Osteoblast (primary cell): ENCODE data around the gene THAP5. TPM values are rescaled to one million over a fixed set of nuclear protein-coding genes. Genes with fewer than 3 reads are reported as not detected.

ENCODE experiments used
- DNase-seq: peaks from one replicate; pipeline ENCODE4 v3.0.0; 2011; ENCODE audit warnings: low spot score, mixed read lengths; ENCODE audit not compliant: insufficient read length; ENCODE audit errors: missing footprints
- H2AFZ ChIP-seq: 2 replicates; pipeline ENCODE4 v1.6.0; 2011; ENCODE audit warnings: mild to moderate bottlenecking, low read length
- H3K27ac ChIP-seq: 2 replicates; pipeline ENCODE4 v1.5.1; 2011; ENCODE audit warnings: mild to moderate bottlenecking, low read depth, low read length, moderate library complexity
- H3K27me3 ChIP-seq: 2 replicates; pipeline ENCODE4 v1.6.0; 2012; ENCODE audit warnings: mild to moderate bottlenecking, control low read depth, inconsistent platforms, low read length, moderate library complexity; ENCODE audit not compliant: insufficient read depth
- H3K36me3 ChIP-seq: 2 replicates; pipeline ENCODE4 v1.5.1; 2011; ENCODE audit warnings: mild to moderate bottlenecking, low read length, control low read depth, moderate library complexity; ENCODE audit not compliant: insufficient read depth
- H3K4me1 ChIP-seq: 2 replicates; pipeline ENCODE4 v1.5.1; 2011; ENCODE audit warnings: mild to moderate bottlenecking, low read length, control low read depth, moderate library complexity; ENCODE audit not compliant: insufficient read depth
- H3K4me2 ChIP-seq: 2 replicates; pipeline ENCODE4 v1.6.0; 2011; ENCODE audit warnings: mild to moderate bottlenecking, low read length; ENCODE audit not compliant: insufficient read depth
- H3K4me3 ChIP-seq: fragments of 200-600 bp; sonication (generic); 3 replicates; pipeline ENCODE4 v1.5.1; 2012; ENCODE audit warnings: mild to moderate bottlenecking, low read length, inconsistent platforms; ENCODE audit not compliant: insufficient read depth
- H3K79me2 ChIP-seq: 2 replicates; pipeline ENCODE4 v1.6.0; 2012; ENCODE audit warnings: mild to moderate bottlenecking, low read length, control low read depth, inconsistent platforms; ENCODE audit not compliant: insufficient read depth
- H3K9me3 ChIP-seq: 2 replicates; pipeline ENCODE4 v1.5.1; 2011; ENCODE audit warnings: low read depth, low read length, control low read depth
- H4K20me1 ChIP-seq: 2 replicates; pipeline ENCODE4 v1.6.0; 2012; ENCODE audit warnings: mild to moderate bottlenecking, low read length, control low read depth; ENCODE audit not compliant: insufficient read depth
- total RNA-seq: library from RNA; depleted of rRNA; stranded (reverse); fragments of >200 nt; gene quantifications from 2 replicates; pipeline ENCODE4 v1.2.3, GENCODE V29; 2012
- TF ChIP-seq, protein P1 (sequence below): IDR thresholded peaks from 2 replicates; pipeline ENCODE4 v1.5.1; 2011; ENCODE audit warnings: mild to moderate bottlenecking, low read depth, low read length, moderate library complexity; ENCODE audit errors: extremely low read depth

Gene THAP5
- total RNA-seq, 1 donor, result 25.7 TPM

DNA sequence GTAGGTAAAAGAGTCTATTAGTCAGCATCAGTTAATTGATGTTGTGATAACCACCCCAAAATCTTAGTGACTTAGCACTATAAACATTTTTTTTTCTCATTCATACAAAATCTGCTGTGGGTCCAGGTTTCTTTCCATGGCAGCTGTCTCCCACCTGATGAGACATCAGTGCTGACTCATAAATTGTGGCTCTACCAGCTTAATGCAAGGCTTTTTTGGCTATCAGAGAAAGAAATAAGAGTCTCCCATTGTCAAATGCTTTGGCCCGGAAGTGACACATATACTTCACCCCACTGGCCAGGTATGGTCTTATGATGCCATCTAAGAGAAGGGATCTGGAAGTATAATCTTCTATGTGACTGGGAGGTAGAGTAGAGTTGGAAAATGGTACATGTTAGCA, 14.7 kb upstream of the THAP5 start:
- H3K4me2 ChIP-seq, result no peak overlapping the region
- no peaks in the 10 kb centered on the region for H3K9me3 ChIP-seq
- H4K20me1 ChIP-seq, result no peaks in the 10 kb centered on the region
- no peaks in the 10 kb centered on the region for H3K79me2 ChIP-seq
- peaks cover 3% of the 10 kb centered on the region for H3K4me1 ChIP-seq
- TF ChIP-seq, protein P1, sequence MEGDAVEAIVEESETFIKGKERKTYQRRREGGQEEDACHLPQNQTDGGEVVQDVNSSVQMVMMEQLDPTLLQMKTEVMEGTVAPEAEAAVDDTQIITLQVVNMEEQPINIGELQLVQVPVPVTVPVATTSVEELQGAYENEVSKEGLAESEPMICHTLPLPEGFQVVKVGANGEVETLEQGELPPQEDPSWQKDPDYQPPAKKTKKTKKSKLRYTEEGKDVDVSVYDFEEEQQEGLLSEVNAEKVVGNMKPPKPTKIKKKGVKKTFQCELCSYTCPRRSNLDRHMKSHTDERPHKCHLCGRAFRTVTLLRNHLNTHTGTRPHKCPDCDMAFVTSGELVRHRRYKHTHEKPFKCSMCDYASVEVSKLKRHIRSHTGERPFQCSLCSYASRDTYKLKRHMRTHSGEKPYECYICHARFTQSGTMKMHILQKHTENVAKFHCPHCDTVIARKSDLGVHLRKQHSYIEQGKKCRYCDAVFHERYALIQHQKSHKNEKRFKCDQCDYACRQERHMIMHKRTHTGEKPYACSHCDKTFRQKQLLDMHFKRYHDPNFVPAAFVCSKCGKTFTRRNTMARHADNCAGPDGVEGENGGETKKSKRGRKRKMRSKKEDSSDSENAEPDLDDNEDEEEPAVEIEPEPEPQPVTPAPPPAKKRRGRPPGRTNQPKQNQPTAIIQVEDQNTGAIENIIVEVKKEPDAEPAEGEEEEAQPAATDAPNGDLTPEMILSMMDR, result no peak
- H2AFZ ChIP-seq, result no peak overlapping the region
- no peak for DNase-seq
- H3K36me3 ChIP-seq, result no peaks in the 10 kb centered on the region
- H3K27ac ChIP-seq, result no peak overlapping the region
- H3K4me3 ChIP-seq, result no peak overlapping the region
- H3K27me3 ChIP-seq, result no peaks in the 10 kb centered on the region

DNA sequence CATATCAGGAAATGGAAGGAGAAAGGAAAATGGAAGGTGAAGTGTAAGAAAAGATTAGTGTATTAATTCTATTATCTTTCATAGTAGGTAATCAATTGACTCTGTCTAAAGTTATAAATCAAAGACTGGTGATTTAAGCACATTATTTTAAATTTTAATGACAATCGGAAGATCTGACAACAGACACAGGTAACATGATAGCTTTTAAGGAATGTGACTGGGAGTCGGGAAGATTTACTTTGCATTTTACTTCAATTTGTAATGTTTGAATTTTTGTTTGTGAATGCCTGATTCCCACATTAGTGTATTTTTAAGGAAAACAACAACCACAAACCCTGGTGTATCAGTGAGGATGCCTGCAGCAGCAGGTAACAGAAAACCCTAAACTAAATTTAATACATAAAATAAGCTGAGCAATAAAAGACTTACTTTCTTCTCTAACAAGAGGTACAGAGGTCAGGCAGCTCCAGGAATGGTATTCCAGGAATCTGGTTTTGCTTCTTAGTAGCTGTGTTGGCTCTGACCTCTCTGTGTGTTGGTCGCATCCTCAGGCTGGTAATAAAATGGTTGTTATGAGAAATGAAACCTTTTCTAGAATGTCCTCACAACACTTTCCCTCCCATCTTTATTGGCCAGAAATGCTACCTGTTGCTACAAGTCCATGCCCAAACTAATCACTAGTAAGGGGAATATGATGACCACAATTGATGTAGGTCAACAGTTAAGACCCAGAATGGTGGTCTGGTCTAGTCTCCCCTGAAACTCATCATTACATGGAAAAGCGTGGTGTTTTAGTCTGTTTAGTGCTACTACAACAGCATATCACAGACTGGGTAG, 12.4 kb upstream of the THAP5 start:
- no peak overlapping the region for H2AFZ ChIP-seq
- no peaks in the 10 kb centered on the region for H3K36me3 ChIP-seq
- H3K27ac ChIP-seq, result no peak overlapping the region
- H4K20me1 ChIP-seq, result no peaks in the 10 kb centered on the region
- H3K9me3 ChIP-seq, result no peaks in the 10 kb centered on the region
- no peak overlapping the region for H3K4me2 ChIP-seq
- no peaks in the 10 kb centered on the region for H3K79me2 ChIP-seq
- H3K27me3 ChIP-seq, result no peaks in the 10 kb centered on the region
- no peak overlapping the region for H3K4me3 ChIP-seq
- H3K4me1 ChIP-seq, result peaks cover 3% of the 10 kb centered on the region
- DNase-seq, result no peak
- TF ChIP-seq, protein P1, result no peak

DNA sequence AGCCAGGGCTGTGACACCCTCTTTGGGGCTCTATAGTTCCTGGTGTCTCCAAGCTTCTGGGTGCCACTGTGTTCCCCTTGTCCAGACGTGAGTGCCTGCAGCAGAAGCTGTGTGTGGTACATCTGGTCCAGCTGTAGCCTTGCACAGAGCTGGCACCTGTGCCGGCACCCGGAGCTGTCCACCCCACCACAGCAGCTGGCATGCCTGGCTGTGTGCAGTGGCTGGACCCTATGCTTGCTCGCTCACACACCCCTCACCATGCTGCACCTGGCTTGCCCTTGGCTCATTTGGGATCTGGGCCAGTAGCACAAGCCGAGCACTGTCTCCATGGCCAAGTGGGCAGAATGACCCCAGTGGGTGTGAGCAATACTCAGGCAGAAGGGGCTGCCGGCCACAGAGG, 10.8 kb upstream of the THAP5 start:
- H3K27ac ChIP-seq, result no peak overlapping the region
- no peak overlapping the region for H2AFZ ChIP-seq
- H3K4me2 ChIP-seq, result no peak overlapping the region
- no peaks in the 10 kb centered on the region for H3K9me3 ChIP-seq
- no peaks in the 10 kb centered on the region for H3K36me3 ChIP-seq
- H3K27me3 ChIP-seq, result no peaks in the 10 kb centered on the region
- no peak overlapping the region for H3K4me3 ChIP-seq
- no peaks in the 10 kb centered on the region for H4K20me1 ChIP-seq
- peaks cover 3% of the 10 kb centered on the region for H3K4me1 ChIP-seq
- DNase-seq, result no peak
- TF ChIP-seq, protein P1, result no peak
- H3K79me2 ChIP-seq, result no peaks in the 10 kb centered on the region

GRCh38 chr7:108578937-108579336, 9.4 kb upstream of the THAP5 start:
- no peak overlapping the region for H3K27ac ChIP-seq
- H3K36me3 ChIP-seq, result no peaks in the 10 kb centered on the region
- H3K4me2 ChIP-seq, result no peak overlapping the region
- TF ChIP-seq, protein P1, result no peak
- no peaks in the 10 kb centered on the region for H3K9me3 ChIP-seq
- H2AFZ ChIP-seq, result no peak overlapping the region
- H3K4me1 ChIP-seq, result peaks cover 3% of the 10 kb centered on the region
- no peaks in the 10 kb centered on the region for H3K79me2 ChIP-seq
- no peak overlapping the region for H3K4me3 ChIP-seq
- no peaks in the 10 kb centered on the region for H3K27me3 ChIP-seq
- no peaks in the 10 kb centered on the region for H4K20me1 ChIP-seq
- DNase-seq, result no peak
